ENCODE measurements around the gene POU2F2. TPM values are rescaled to one million over a fixed set of nuclear protein-coding genes. Genes with fewer than 3 reads are reported as not detected.

POU2F2 gene
- total and polyA plus RNA-seq, 9 of the 15 experiments (the other 6 are each of a cell fraction or from before 2014, with no cell fraction given) = 0.03 to 0.68 (median 0.14) TPM

DNA sequence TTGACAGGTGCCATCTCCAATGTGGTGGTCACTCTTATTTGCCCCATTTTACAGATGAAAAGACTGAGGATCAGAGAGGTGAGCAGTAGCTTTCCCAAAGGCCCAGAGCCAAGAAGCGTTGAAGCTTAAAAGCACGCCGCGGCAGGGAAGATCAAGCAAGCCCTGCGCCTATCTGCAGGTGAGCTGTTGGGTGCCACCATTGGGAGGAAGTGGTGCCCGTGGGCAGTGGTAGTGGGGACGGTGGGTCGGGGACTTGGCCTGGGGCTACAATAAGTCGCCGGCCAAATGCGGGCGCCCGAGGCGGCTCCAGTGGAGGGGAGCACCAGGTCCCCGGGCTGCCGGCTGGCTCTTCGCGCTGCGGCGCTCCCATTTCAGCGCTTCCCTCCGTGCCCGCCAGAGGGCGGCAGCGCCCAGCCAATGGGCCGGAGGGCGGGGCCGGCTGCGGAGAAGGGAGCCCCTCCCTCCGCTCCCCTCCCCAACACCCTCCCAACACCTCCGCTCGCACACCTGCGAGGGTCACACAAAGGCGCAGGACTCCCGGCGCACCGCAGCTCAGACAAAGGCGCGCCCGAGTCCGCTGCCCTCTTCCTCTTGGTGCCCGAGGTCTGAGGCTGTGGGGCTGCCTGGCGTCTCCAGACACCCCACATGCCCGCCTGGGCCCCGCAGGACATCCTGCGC is 744 bp upstream of the POU2F2 start (continued):
- TF ChIP-seq HDGF (IDR thresholded peaks at IDR 0.05) (no peak), KDM5B (IDR thresholded peaks at IDR 0.05; ENCODE audit: insufficient replicate concordance, low read depth, low read length) (no peak), HDAC3 (IDR thresholded peaks at IDR 0.05; ENCODE audit: borderline replicate concordance, partially characterized antibody) (no peak), ERF (CRISPR knock-in tag; IDR thresholded peaks at IDR 0.05) (no peak), YBX1 (IDR thresholded peaks at IDR 0.05) (no peak), KLF13 (tag; IDR thresholded peaks at IDR 0.05; ENCODE audit: borderline replicate concordance, low read depth) (peak; percentile 67; the same call in 1 of the 2 replicates), RAD21 (CRISPR knock-in tag; conservative IDR thresholded peaks at IDR 0.05 in 1 of 2, IDR thresholded peaks at IDR 0.05 in 1 of 2) (peak; percentile 92 to 97), CC2D1A (IDR thresholded peaks at IDR 0.05) (peak; percentile 48; the same call in 1 of the 2 replicates), ZNF232 (CRISPR knock-in tag; IDR thresholded peaks at IDR 0.05) (no peak), KDM1A (IDR thresholded peaks at IDR 0.05) (0 out of 4 replicates have a peak, but pooled peaks have one; percentile 16 to 22), MTA2 (IDR thresholded peaks at IDR 0.05; ENCODE audit: low read depth) (no peak), CXXC5 (CRISPR knock-in tag; IDR thresholded peaks at IDR 0.05) (peak; percentile 68; the same call in 1 of the 2 replicates), BCOR (IDR thresholded peaks at IDR 0.05) (0 out of 2 replicates have a peak, but pooled peaks have one; percentile 45), HNRNPK (IDR thresholded peaks at IDR 0.05; ENCODE audit: low read depth, low read length, poor library complexity, severe bottlenecking) (peak; percentile 78), SMAD3 (CRISPR knock-in tag; conservative IDR thresholded peaks at IDR 0.05) (no peak), HDAC1 (IDR thresholded peaks at IDR 0.05) (no peak), TAL1 (IDR thresholded peaks at IDR 0.05) (no peak), SIN3A (IDR thresholded peaks at IDR 0.05; ENCODE audit: borderline replicate concordance in 2 of 2, control insufficient read depth in 1 of 2, low read depth in 2 of 2, low read length in 2 of 2) (no peak), RBM25 (IDR thresholded peaks at IDR 0.05; ENCODE audit: low read depth, low read length, severe bottlenecking) (peak; percentile 70), ZEB2 (IDR thresholded peaks at IDR 0.05) (no peak), TCF7 (IDR thresholded peaks at IDR 0.05; ENCODE audit: borderline replicate concordance) (no peak), TAF7 (tag; IDR thresholded peaks at IDR 0.05) (no peak), JUND (IDR thresholded peaks at IDR 0.05; ENCODE audit: borderline replicate concordance, low read depth, low read length) (peak; percentile 24; the same call in 1 of the 2 replicates), JUND (tag; IDR thresholded peaks at IDR 0.05; ENCODE audit: borderline replicate concordance, low read depth, low read length) (no peak)
- TF ChIP-seq, protein P1, sequence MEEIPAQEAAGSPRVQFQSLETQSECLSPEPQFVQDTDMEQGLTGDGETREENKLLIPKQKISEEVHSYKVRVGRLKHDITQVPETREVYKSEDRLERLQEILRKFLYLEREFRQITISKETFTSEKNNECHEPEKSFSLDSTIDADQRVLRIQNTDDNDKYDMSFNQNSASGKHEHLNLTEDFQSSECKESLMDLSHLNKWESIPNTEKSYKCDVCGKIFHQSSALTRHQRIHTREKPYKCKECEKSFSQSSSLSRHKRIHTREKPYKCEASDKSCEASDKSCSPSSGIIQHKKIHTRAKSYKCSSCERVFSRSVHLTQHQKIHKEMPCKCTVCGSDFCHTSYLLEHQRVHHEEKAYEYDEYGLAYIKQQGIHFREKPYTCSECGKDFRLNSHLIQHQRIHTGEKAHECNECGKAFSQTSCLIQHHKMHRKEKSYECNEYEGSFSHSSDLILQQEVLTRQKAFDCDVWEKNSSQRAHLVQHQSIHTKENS (CRISPR knock-in tag; IDR thresholded peaks at IDR 0.05) = no peak
- TF ChIP-seq, protein P2, sequence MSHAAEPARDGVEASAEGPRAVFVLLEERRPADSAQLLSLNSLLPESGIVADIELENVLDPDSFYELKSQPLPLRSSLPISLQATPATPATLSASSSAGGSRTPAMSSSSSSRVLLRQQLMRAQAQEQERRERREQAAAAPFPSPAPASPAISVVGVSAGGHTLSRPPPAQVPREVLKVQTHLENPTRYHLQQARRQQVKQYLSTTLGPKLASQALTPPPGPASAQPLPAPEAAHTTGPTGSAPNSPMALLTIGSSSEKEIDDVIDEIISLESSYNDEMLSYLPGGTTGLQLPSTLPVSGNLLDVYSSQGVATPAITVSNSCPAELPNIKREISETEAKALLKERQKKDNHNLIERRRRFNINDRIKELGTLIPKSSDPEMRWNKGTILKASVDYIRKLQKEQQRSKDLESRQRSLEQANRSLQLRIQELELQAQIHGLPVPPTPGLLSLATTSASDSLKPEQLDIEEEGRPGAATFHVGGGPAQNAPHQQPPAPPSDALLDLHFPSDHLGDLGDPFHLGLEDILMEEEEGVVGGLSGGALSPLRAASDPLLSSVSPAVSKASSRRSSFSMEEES (CRISPR knock-in tag; IDR thresholded peaks at IDR 0.05) = no peak
- TF ChIP-seq, protein P3, sequence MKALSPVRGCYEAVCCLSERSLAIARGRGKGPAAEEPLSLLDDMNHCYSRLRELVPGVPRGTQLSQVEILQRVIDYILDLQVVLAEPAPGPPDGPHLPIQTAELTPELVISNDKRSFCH (CRISPR knock-in tag; IDR thresholded peaks at IDR 0.05) = no peak
- TF ChIP-seq, protein P3 (tag; IDR thresholded peaks at IDR 0.05) = no peak

All from K562 (cell line).